T-helper 1 cell treated with Interleukin-12 subunit alpha and Interleukin-12 subunit beta and Interleukin-4 antibody, amounts not matched to agents 30 μg/mL and 1 μg/mL, for 36 hours (primary cell): Measurements from ENCODE around the gene ZBTB3.
A peak's percentile ranks its signal among the peaks of the same experiment; 100 is the strongest.
"Not testable (repeated sequence)": the region's sequence is repeated elsewhere in the genome, so short reads cannot be mapped to it uniquely, and the experiment has no call there.

Experiments
- H3K27ac Mint-ChIP-seq: one replicate; pipeline ENCODE4 v1.8.0; 2021; ENCODE audit warnings: mild to moderate bottlenecking, mixed read lengths
- H3K27me3 Mint-ChIP-seq: one replicate; pipeline ENCODE4 v1.8.0; 2021; ENCODE audit warnings: low read depth, mixed read lengths
- H3K36me3 Mint-ChIP-seq: one replicate; pipeline ENCODE4 v1.8.0; 2021; ENCODE audit warnings: low read depth, mixed read lengths
- H3K4me1 Mint-ChIP-seq: one replicate; pipeline ENCODE4 v1.8.0; 2021; ENCODE audit warnings: low read depth, mixed read lengths
- H3K4me3 Mint-ChIP-seq: one replicate; pipeline ENCODE4 v1.8.0; 2021; ENCODE audit warnings: mild to moderate bottlenecking, moderate library complexity, mixed read lengths
- H3K9me3 Mint-ChIP-seq: one replicate; pipeline ENCODE4 v1.8.0; 2021; ENCODE audit warnings: mixed read lengths

ZBTB3 gene

GRCh38 chr11:62715150-62716130, 38.5 kb downstream of the ZBTB3 start:
- H3K4me3 Mint-ChIP-seq, result no peak overlapping the region
- no peaks in the 10 kb centered on the region for H3K9me3 Mint-ChIP-seq
- peak overlapping the region; percentile 67 for H3K27ac Mint-ChIP-seq
- H3K27me3 Mint-ChIP-seq, result no peaks in the 10 kb centered on the region
- peaks cover 72% of the 10 kb centered on the region for H3K36me3 Mint-ChIP-seq
- peaks cover 63% of the 10 kb centered on the region for H3K4me1 Mint-ChIP-seq

GRCh38 chr11:62713343-62713742, 40.6 kb downstream of the ZBTB3 start:
- Mint-ChIP-seq H3K27me3 (no peaks in the 10 kb centered on the region), H3K36me3 (peaks cover 68% of the 10 kb centered on the region)

GRCh38 chr11:62712861-62713260, 41.1 kb downstream of the ZBTB3 start:
- peaks cover 63% of the 10 kb centered on the region for H3K36me3 Mint-ChIP-seq
- H3K27ac Mint-ChIP-seq, result peak overlapping the region; percentile 92
- H3K9me3 Mint-ChIP-seq, result no peaks in the 10 kb centered on the region
- H3K27me3 Mint-ChIP-seq, result no peaks in the 10 kb centered on the region
- H3K4me3 Mint-ChIP-seq, result peak overlapping the region; percentile 63
- H3K4me1 Mint-ChIP-seq, result peaks cover 65% of the 10 kb centered on the region

More at GRCh38 chr11:62713343-62713742, 40.6 kb downstream of the ZBTB3 start:
- Mint-ChIP-seq H3K4me3 (peak overlapping the region; percentile 38), H3K9me3 (no peaks in the 10 kb centered on the region), H3K4me1 (peaks cover 65% of the 10 kb centered on the region), H3K27ac (peak overlapping the region; percentile 92)

- Mint-ChIP-seq H3K4me1 (peaks cover 70% of the 10 kb centered on the region), H3K4me3 (peak overlapping the region; percentile 63), H3K27ac (peak overlapping the region; percentile 92), H3K9me3 (no peaks in the 10 kb centered on the region), H3K36me3 (peaks cover 60% of the 10 kb centered on the region), H3K27me3 (no peaks in the 10 kb centered on the region)
These were observed 41.6 kb downstream of the ZBTB3 start for GRCh38 chr11:62712276-62712812.

- Mint-ChIP-seq H3K27me3 (no peaks in the 10 kb centered on the region), H3K27ac (peak overlapping the region; percentile 98), H3K4me3 (peak overlapping the region; percentile 94), H3K9me3 (no peaks in the 10 kb centered on the region), H3K4me1 (peaks cover 71% of the 10 kb centered on the region), H3K36me3 (peaks cover 37% of the 10 kb centered on the region)
These were observed 44.0 kb downstream of the ZBTB3 start for GRCh38 chr11:62710001-62710345.

GRCh38 chr11:62709247-62710000, 44.5 kb downstream of the ZBTB3 start:
- Mint-ChIP-seq H3K9me3 (no peaks in the 10 kb centered on the region), H3K4me3 (peak overlapping the region; percentile 94), H3K4me1 (peaks cover 67% of the 10 kb centered on the region), H3K27ac (peak overlapping the region; percentile 98), H3K27me3 (no peaks in the 10 kb centered on the region), H3K36me3 (peaks cover 33% of the 10 kb centered on the region)

GRCh38 chr11:62708793-62709192, 45.2 kb downstream of the ZBTB3 start:
- H3K9me3 Mint-ChIP-seq, result no peaks in the 10 kb centered on the region
- H3K27ac Mint-ChIP-seq, result peak overlapping the region; percentile 98
- no peaks in the 10 kb centered on the region for H3K27me3 Mint-ChIP-seq
- H3K4me3 Mint-ChIP-seq, result peak overlapping the region; percentile 94
- peaks cover 29% of the 10 kb centered on the region for H3K36me3 Mint-ChIP-seq
- H3K4me1 Mint-ChIP-seq, result peaks cover 62% of the 10 kb centered on the region

GRCh38 chr11:62708392-62708791, 45.6 kb downstream of the ZBTB3 start:
- Mint-ChIP-seq H3K9me3 (no peaks in the 10 kb centered on the region), H3K36me3 (peaks cover 25% of the 10 kb centered on the region), H3K27me3 (no peaks in the 10 kb centered on the region), H3K4me1 (peaks cover 58% of the 10 kb centered on the region), H3K4me3 (peak overlapping the region; percentile 94), H3K27ac (peak overlapping the region; percentile 98)

GRCh38 chr11:62707277-62707861, 46.6 kb downstream of the ZBTB3 start, which contains the start of the genes BSCL2 and GNG3:
TSS of gene BSCL2 (minus strand) at chr11:62707424. CDS start at chr11:62707195, 229 bp downstream.
TSS of gene GNG3 (plus strand) at chr11:62707676. CDS start at chr11:62708296, 620 bp downstream.
- Mint-ChIP-seq H3K9me3 (no peaks in the 10 kb centered on the region), H3K4me1 (peaks cover 50% of the 10 kb centered on the region), H3K27ac (peak within 1 kb of the TSS; percentile 98), H3K4me3 (peak within 1 kb of the TSS; percentile 94), H3K36me3 (peaks cover 21% of the 10 kb centered on the region), H3K27me3 (no peaks in the 10 kb centered on the region)

- Mint-ChIP-seq H3K27me3 (no peaks in the 10 kb centered on the region), H3K4me3 (peak overlapping the region; percentile 63), H3K4me1 (peaks cover 49% of the 10 kb centered on the region), H3K9me3 (no peaks in the 10 kb centered on the region), H3K36me3 (peaks cover 20% of the 10 kb centered on the region), H3K27ac (peak overlapping the region; percentile 65)
These were observed 47.1 kb downstream of the ZBTB3 start for GRCh38 chr11:62706850-62707247.

GRCh38 chr11:62705880-62706849, 47.8 kb downstream of the ZBTB3 start:
- no peaks in the 10 kb centered on the region for H3K27me3 Mint-ChIP-seq
- H3K27ac Mint-ChIP-seq, result peak overlapping the region; percentile 75
- no peaks in the 10 kb centered on the region for H3K9me3 Mint-ChIP-seq
- H3K36me3 Mint-ChIP-seq, result peaks cover 23% of the 10 kb centered on the region
- H3K4me1 Mint-ChIP-seq, result peaks cover 49% of the 10 kb centered on the region
- peak overlapping the region; percentile 87 for H3K4me3 Mint-ChIP-seq

- H3K4me1 Mint-ChIP-seq, result peaks cover 45% of the 10 kb centered on the region
These were observed 48.5 kb downstream of the ZBTB3 start for GRCh38 chr11:62705413-62705812.

GRCh38 chr11:62703921-62704320, 50.0 kb downstream of the ZBTB3 start:
- Mint-ChIP-seq H3K4me1 (peaks cover 35% of the 10 kb centered on the region), H3K36me3 (peaks cover 11% of the 10 kb centered on the region)
- H3K27me3 Mint-ChIP-seq, H3K27ac Mint-ChIP-seq, H3K9me3 Mint-ChIP-seq, H3K4me3 Mint-ChIP-seq: not testable (repeated sequence)

More at GRCh38 chr11:62705413-62705812, 48.5 kb downstream of the ZBTB3 start:
- H3K27ac Mint-ChIP-seq, result peak overlapping the region; percentile 75
- peaks cover 19% of the 10 kb centered on the region for H3K36me3 Mint-ChIP-seq
- H3K4me3 Mint-ChIP-seq, result peak overlapping the region; percentile 87
- no peaks in the 10 kb centered on the region for H3K27me3 Mint-ChIP-seq
- H3K9me3 Mint-ChIP-seq, result no peaks in the 10 kb centered on the region
